HG03558 (cell line): Measurements from ENCODE around the gene GDAP1L1.

Experiments used
- ATAC-seq: cut with Tn5 transposase; IDR thresholded peaks from one replicate; pipeline ENCODE4 v1.9.1; 2021; ENCODE audit warnings: moderate number of reproducible peaks; ENCODE audit not compliant: unreplicated experiment; ENCODE audit errors: extremely low read depth

GDAP1L1 gene

DNA sequence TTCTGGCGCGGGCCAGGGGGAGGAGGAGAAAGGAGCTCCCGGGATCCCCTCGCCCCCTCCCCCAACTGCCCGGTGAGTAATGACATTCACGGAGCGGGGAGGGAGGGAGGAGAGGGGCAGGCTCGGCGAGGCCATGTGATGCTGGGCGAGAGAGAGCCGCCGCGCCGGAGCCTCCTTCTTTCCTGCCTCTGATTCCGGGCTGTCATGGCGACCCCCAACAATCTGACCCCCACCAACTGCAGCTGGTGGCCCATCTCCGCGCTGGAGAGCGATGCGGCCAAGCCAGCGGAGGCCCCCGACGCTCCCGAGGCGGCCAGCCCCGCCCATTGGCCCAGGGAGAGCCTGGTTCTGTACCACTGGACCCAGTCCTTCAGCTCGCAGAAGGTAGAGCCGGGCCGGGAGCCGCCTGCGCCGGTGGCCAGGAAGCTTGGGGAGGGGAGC lies at the start of gene GDAP1L1:
Gene GDAP1L1, plus strand, starts transcription at position 178 of the 441 bp plus-strand sequence. Its CDS starts 27 bp downstream, at position 205.
- no peak for ATAC-seq

DNA sequence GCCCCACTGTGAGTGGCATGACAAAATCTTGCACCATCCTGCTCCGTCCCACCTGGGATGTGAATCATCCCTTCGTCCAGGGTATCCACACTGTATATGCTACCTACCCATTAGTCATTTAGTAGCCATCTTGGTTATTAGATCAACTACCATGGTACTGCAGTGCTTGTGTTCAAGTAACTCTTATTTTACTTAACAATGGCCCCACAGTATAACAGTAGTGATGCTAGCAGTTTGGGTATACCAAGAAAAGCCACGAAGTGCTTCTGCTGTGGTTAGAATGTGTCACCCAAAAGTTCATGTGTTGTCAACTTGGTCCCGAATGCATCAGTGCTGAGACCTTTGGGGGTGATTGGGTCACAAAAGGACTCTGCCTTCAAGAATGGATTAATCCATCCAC lies 48.2 kb upstream of the GDAP1L1 start:
- no peak for ATAC-seq

DNA sequence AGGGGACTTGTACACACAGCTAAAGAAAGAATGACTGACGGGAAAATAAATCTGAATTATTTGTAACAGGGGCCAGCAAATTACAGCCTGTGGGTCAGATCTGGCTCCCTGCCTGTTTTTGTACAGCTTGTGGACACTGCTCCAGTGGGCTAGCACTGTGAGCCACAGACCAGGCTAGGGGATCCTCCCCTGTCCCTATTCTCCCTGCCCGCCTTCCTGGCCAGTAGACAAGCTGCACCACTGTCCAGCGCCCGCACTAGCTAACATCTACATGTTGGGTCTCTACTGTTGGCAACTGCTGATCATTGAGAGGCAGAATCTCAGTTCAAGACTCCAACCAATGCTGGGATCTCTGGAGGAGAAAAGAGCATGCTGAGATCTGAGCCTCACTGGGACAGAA lies 47.2 kb upstream of the GDAP1L1 start:
- ATAC-seq, result no peak

DNA sequence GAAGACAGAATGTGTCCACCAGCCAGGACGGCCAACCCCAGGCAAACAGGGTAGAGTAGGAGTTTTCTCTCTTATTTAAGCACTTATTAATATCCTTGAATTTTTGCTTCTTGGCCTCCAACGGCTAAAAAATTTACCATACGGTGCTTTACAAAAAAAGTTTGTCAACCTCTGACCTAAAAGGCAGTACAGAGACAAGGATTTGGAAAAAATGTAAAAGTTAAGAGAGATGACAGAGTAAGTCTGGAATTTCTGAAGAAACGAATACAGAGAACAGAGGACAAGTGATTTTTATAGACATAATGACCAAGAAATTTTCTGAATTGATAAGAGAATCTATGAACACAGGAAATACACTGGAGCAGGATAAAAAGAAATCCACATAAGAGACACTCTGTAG lies 46.7 kb upstream of the GDAP1L1 start:
- no peak for ATAC-seq

DNA sequence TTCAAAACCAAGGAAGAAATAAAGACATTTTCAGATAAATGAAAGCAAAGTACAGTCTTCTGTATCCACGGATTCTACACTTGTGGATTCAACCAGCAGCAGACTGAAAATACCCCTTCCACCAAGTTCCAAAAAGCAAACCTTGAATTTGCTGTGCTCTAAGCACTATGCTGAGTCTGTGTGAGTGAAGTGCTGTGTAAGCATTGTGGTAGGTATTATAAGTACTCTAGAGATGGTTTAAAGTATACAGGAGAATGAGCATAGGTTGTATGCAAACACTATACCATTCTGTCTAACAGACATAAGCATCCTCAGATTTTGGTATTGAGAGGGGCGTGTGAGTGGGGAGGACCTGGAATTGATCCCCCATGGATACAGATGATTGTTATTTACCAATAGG lies 46.1 kb upstream of the GDAP1L1 start:
- ATAC-seq, result no peak

DNA sequence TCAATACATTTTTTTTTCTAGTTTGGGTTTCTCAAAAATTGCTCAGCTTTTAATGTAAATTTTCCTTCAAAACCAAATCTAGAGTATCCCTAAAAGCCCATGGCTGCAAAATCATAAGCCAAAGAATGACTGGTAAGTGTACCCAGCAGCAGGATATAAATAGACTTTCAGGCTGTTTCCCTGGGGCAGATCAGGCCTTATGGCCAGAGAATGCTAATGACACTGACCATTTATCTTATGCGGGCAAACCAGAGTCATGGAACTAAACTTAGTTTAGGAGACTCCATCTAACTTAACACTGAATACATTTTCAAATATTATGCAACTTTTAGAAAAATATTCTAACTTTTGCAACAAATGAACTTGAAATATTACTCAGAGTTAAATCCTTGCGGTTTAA lies 43.9 kb upstream of the GDAP1L1 start:
- no peak for ATAC-seq

DNA sequence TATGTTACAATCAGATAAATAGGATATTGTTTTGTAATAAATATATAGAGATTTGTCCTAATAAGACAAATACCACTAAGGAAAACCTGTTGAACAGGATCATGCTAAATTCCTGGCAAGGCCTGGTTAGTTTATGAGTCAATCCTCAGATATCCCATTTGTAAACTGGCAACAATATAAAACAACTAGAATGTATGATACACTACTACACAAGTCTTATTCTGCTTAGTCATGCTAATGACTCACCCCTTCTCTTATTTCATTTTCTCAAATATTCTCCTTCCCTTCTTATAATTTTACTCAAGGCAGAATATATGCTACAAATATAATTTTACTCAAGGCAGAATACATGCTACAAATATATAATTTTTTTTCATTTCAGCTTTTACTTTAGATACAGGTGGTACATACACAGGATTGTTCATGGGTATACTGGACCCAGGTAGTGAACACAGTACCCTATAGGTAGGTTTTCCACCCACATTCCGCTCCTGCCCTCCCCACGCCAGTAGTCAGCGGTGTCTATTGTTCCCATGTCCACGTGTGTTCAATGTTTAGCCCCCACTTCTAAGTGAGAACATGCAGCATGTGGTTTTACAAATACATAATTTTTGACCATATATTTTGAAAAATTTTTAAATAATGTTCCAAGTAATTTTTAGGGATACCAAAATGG lies 42.8 kb upstream of the GDAP1L1 start:
- ATAC-seq, result no peak

DNA sequence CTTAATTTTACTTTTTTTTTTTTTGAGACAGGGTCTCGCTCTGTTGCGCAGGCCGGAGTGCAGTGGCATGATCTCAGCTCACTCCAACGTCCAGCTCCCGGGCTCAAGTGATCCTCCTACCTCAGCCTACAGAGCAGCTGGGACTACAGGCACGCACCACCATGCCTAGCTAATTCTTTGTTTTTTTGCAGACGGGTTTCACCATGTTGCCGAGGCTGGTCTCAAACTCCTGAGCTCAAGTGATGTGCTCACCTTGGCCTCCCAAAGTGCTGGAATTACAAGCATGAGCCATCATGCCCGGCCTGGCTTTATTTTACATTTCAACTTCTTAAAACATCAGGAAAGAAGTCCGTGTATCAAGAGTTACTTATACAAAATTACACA lies 42.3 kb upstream of the GDAP1L1 start:
- ATAC-seq, result no peak

DNA sequence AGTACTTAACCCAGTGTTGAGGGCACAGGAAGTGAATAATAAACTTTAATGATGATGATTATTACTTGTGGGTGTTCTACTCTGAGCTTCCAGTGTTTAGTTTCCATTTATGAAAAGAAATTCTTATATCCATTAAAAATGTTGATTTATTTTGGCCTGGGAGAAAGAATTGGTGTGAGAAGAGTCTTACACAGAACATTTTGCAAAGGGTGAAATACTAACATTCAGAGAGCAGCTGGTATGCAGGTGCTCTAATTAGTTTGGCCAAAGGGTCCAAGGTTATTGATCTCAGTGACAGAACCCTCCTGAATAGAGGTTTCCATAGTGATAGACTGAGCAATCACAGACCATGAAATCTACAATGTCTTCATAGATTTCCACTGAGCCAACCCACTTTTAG lies 41.0 kb upstream of the GDAP1L1 start:
- ATAC-seq, result no peak

DNA sequence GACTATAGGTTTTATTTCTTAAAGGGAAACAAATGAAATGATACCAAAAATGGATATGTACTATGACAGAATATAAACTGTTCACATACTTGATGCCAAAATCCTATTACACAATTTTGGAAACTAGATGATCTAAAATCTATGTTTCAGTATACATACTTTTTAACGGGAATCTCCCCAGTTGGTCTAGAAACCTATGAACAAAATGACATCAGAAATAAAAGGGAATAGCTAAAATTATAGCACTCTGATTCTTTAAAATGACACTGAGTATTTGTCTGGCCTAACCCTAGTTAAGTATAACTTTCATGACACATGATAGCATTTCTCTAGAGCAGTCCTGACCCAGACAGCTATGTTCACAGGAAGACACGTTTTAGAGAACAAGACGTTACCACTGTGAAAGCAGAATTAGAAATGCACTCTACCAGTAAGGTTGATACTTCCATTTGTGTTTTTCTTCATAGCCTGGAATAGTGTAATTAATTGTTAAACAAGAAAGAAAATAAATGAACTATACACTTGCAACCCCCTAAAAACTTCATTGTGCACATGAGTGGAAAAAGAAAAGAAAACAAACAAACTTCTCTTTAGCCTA lies 39.9 kb upstream of the GDAP1L1 start:
- ATAC-seq, result no peak

DNA sequence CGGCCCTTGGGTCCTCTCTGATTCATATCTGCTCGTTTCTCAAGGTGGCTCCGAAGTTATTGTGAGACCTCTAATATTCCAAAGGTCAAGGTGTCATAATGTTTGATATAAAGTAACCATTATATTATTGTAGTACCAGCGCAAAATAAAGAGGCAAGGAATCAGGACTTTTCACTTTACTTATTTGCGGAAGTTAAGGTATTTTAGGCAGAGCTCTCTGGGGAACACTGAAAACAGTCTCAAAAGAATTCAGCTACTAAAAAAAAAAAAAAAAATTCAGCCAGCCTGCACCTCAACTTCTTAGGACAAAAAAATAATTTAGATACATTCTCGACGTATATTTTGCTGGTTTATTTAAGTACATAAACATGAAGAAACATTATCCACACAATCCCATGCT lies 38.9 kb upstream of the GDAP1L1 start:
- ATAC-seq, result no peak

DNA sequence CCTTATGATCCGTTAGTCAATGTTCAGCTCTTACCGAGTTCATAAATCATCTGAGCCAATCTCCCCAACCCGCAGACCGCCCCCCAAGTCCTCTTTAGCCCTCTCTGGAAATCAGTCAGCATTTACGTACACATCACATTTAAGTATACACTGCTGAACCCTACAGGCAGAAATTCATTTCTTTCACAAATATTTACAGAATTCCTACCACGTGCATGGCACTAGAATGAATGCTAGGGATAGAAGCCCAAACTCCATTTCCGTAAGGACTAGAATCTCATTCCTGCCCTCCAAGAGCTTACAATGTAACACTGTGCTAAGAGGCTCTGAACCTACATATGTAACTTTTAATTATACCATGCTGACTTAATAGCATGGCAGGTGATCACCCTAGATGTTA lies 38.3 kb upstream of the GDAP1L1 start:
- no peak for ATAC-seq

DNA sequence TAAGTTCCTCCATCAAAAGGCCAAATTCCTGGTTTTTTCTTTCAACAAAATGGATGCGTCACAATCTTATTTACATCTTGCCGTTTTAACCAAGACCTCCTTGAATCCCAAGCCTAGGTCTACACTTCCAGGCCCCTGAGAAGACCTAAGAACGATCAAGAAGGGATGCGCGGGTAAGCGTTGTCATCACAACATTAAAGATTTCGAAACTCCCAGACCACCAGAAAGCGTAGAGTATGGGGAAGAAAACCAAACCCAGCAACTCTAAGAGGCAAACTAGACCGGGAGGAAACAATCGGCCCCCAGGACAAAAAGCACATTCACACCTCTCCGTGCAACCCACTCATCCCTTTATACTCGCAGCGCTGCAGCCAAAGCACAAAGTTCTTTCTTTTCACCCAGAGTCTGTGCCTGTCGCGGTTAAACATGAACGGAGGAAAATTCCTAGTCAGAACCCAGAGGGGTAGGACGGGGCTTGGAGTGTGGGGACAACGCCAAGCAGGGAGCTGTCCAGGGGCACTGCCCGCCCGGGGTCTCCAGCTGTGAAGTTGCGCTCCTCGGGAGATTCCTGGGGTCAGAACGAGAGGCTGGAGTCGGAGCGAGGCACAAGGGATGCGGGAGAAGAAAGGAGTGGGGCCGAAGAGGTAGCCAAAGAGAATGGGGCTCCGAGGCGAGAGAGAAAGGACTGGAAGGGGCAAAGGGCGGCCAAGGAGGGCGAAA lies 37.3 kb upstream of the GDAP1L1 start:
- ATAC-seq, result no peak

DNA sequence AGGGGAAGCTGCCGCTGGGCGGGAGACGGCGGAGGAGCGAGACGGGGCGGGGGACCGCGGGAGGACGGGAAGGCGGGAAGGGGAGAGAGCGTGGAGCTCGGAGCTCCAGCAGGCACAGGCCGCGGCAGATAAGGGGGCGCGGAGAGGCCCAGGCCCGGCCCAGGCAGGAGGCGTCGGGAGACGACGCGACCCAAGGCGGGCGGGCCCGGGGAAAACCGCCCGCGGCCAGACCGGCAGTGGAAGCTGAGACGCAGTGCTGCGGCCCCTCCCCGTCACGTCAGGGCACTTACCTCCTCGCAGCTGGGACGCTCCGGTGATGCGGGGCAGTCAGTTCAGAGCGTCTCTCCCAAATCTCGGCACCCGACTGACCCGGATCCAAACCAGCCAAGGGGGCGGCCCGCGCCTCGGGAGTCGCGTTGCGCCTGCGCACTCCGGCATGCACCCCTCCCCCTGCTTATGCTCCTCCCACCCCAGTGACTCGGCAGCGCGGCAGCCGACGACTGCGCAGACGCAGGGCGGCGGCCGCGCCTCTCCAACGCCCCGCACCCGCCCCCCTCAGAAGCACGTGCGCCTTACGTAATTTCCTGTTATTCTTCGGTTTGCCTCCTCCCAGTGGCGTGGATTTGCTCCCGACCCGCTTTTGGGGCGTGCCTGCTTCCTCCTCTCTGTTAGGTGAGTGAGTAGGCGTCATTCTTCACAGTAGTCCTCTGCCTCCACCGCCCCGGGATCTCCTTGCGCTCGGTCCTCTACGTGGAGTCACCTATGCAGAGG lies 36.5 kb upstream of the GDAP1L1 start, which contains the start of gene OSER1:
Gene OSER1, minus strand, starts transcription at position 366 of the 771 bp plus-strand sequence. CDS start 3,814 bp downstream, outside the sequence.
- peak; percentile 52 for ATAC-seq

DNA sequence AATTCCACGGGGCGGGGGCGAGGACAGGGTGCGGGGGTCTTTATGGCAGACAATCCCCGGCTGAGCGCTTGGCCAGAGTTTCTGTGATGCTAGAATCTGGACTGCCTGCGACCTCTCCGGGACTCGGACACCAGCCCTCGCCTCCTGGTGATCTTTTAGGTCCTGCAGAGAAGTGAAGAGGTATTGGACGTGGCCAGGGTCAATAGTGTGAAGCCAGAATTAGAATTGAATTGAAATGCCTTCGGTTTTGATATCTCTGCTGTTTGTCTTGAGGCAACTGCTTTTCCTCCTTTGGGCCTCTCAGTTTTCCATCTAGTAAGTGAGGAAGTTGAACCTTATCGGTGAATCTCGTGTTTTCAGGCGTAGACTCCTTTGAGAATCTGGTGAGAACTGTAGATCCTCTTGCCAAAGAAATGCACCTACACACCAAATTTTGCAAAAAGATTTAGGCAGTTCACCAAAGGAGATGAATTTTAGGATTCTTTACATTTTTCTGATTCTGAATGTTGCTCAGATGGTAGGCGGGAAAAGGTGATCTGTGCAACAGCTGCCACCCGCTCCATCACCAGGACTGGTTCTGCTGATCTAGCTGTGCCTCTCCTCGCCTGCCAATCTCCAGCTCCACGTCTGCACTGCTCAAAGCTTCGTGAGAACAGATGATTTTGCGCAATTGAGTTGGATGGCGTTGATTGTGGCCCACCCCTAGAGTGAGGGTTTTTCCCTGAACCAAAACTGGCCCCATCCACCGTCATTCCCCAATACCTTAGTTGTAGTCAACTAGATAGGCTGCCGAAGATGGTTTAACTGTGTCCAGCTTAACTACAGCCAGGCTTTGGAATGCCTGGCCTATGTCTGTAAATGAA lies 35.7 kb upstream of the GDAP1L1 start:
- no peak for ATAC-seq

DNA sequence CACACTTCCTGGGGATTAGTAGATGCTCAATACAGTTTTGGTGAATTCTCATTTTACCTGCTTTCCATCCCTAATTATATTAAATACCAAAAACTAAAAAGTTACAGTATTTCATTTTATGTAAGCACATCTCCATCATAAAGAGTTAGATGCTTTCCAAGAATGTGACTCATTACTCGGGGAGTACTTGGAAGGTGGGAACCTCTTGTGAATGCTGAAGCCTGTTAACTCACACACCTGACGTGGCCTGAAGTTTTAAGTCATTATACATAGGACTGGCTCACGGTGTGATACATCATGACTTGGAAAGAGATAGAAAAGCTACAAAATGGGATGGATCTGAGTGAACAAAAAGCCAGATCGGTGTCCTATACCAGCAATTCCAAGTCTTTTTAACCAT lies 34.3 kb upstream of the GDAP1L1 start:
- no peak for ATAC-seq

DNA sequence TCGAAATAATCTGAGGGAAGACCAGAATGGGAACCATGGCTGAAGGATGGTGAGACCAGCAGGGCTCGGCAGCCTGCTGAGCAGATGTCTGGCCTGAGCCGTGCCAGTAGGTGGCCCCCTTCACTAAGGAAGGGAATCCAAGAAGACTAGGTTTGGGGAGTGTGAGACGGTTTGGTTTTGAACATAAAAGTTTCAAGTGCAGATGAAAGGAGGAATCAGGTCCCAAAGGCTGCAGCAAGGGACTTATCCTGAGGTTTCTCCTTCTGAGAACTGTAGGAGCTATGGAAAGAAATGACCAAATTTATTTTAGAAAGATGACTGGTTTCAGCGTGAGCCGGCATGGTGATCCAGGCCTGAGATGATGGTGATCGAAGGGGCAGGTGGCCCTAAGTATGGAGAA lies 32.0 kb upstream of the GDAP1L1 start:
- no peak for ATAC-seq

DNA sequence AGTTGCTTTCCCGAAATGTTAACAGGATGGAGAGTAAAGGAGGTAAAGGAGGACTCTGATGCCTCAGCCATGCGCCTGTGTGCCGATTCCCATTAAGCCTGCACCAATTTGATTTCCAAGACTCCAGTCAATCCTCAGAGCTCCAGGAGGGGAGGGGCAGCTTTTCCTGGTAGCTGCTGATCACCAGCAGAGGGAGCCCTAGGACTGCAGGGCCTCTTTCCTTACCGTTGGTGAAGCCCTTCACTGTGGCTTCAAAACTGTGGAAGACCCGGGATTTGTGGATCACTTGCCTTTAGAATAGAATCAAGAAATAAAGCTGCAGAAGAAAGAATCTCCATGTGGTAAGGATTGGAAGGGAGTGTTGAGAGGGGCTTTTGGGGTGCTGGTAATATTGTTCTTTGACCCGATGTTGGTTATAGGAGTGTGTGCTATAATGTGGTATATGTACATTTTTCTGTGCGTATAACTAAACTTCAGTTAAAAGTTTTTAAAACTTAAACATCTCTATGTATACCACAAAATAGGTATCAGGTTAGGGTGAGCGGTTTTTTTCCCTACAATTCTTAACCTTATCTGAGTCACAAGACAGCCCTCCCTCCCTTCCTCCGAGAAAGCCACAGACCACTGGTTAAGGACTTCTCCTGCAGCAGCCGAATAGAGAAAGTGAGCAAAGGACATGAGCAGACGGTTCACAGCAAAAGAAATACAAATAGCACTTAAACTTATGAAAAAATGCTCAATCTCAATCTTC lies 29.6 kb upstream of the GDAP1L1 start:
- no peak for ATAC-seq

DNA sequence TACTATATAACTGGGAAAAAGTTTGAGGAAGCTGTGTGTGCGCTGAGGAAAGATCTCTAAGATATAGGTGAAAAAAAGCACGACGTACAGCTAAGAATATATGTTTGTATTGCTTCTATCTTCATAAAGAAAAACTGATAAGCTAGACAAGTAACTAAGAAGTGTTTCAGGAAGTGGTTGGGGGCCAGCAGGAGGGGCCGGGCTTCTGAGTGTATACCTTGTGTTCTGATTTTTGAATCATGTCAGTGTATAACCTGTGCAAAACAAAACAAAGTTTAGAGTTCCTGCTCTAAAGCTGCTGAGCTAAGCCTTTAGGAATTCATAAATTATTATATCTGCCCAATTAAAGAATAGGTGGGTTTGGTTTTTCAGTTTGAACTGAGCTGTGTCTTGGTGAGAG lies 28.7 kb upstream of the GDAP1L1 start:
- no peak for ATAC-seq
